Smooth muscle cell of the brain vasculature (primary cell): ENCODE results near the gene LSM3.
A peak's percentile ranks its signal among the peaks of the same experiment; 100 is the strongest.

ENCODE experiments used
- DNase-seq: peaks from one replicate; pipeline ENCODE4 v3.0.0-alpha.2; 2012; ENCODE audit warnings: low read depth, low spot score

The LSM3 gene

DNA sequence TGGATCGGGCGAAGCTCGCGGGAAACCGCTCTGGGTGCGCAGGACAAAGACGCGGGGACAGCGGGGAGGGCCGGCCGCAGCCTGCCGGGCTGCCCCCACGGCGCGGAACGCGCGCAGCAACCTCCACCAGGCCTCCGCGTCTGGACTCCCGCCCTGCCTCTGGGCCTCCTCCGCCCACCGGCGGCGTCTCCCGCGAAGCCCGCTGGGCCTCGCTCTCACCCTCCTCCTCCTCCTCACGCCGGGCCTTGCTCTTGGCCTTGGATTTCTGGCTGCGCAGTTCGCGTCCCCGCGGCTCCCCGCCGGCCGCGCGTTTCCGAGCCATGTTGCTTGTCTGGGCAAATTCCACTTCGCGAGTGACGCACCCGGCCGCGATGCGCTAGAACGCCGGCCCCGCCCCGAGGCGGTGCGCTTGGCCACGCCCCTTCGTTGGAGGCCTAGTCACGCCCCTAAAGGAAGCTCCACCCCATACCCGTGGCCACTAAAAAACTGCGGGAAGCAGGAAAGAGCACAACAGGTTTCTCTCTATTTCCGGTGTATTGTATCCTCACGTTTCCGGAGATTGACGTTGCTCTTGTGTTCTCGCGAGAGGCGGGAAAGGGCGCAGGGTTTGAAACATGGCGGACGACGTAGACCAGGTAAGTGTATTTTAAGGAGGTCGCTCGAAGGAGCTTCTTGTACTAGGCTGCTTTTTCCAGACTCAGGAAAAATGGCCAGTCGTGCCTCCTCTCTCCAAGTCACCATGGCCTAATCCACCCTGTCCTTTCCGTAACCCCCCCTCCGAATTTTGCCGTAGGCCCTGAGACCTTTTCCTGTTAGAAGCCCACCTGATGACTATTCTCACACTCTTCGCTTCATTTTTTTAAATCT, at the start of gene LSM3, which contains the start of gene XPC:
Gene LSM3 (plus strand): TSS at position 571 of the 867 bp plus-strand sequence. CDS start 44 bp downstream, at position 615.
Gene XPC (minus strand): TSS at position 355 of the 867 bp plus-strand sequence. CDS start 33 bp downstream, at position 322.
- DNase-seq = peak; percentile 97

DNA sequence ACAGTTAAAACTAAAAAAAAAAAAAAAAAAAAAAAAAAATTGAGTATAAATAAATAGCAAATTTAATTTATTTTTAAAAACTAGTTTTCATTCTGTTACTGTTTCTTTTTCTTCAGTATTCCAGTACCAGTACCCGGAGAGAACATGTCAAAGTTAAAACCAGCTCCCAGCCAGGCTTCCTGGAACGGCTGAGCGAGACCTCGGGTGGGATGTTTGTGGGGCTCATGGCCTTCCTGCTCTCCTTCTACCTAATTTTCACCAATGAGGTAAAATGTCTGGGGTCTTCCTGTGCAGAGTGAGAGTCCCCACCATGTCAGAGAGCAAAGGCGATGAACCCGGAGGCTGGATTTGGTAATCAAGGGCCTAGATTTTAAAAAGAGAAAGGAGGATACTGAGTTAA, 49.3 kb upstream of the LSM3 start:
- DNase-seq = no peak

DNA sequence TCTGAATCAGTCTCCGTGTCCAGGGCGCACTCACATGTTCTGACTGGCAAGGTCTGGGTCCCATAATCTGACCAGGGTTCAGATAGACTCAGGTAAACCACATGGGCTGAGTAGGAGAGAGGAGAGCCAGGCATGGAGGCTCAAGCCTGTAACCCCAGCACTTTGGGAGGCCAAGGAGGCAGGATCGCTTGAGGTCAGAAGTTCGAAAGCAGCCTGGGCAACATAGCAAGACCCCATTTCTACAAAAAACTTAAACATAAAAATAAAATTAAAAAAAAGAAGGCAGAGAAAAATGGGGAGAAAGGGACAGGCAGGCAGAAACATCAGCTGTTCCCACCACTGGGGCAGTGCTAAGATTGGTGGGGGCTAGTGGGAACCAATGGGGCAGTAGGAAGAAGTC, 48.4 kb upstream of the LSM3 start:
- DNase-seq = no peak

DNA sequence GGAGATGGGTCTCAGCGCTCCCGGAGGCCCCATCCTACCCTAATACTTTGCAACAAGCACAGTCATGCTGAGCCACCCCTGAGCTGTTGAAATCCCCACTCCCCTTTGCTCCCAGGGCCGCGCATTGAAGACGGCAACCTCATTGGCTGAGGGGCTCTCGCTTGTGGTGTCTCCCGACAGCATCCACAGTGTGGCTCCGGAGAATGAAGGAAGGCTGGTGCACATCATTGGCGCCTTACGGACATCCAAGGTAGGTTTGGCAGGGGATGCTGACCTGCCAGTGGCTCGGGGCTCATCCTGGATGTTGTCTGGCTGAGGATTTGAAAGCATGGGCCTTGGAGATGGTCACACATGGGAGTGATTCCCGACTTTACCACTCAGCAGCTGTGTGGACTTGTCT, 47.9 kb upstream of the LSM3 start:
- no peak for DNase-seq

DNA sequence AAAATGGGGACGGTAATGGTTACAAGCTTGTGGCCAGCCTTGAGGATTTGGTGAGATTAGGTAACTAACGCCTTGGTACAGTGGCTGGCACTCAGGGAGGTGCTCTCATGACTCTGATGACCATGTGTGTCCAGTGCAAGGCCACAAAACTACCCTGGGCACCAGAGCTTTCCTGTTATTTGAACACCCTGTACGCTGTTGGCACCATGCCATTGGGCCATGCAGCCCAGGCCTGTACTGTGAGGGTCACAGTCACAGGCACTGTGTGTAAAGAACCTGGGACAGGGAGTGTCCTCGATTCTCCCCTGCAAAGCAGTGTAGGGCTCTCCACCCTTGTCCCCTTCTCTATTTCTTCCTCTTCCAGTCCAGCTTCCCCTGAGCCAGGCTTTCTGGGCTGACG, 47.5 kb upstream of the LSM3 start:
- DNase-seq = no peak

DNA sequence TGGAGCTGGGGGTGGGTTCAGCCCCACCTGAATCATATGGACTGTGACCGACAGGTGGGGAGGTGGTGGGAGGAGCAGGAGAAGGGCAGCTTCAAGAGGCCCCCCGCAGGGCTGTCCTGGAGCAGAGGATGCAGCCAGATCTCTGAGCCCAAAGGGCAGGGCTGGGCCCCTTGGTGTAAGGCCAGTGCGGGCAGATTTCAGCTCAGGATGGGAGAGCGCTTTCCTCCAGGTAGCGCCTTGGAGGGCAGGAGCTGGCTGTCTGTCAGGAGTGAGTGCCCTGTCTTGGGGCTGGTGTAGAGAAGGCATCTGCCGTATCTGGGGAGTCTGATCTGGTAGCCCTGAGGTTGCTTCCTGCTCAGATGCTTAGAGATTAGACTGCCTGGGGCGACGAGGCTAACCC, 46.5 kb upstream of the LSM3 start:
- DNase-seq = no peak

DNA sequence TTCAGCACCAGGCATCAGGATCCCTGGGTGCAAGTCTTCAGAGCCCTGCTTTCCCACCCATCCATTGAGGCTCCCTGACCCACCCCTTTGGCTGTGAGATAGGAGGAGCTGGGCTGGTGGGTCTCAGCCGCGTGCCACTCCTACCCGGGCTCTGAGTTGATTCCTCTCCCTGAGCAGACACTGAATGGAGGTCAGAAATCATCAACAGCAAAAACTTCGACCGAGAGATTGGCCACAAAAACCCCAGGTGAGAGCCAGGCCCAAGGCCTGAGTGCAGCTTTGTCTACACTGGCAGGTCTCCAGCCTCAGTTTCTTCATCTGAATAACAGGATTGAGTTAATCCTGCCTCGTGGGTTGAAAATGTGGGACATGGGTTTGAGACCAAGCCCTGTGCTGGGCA, 45.9 kb upstream of the LSM3 start:
- no peak for DNase-seq

DNA sequence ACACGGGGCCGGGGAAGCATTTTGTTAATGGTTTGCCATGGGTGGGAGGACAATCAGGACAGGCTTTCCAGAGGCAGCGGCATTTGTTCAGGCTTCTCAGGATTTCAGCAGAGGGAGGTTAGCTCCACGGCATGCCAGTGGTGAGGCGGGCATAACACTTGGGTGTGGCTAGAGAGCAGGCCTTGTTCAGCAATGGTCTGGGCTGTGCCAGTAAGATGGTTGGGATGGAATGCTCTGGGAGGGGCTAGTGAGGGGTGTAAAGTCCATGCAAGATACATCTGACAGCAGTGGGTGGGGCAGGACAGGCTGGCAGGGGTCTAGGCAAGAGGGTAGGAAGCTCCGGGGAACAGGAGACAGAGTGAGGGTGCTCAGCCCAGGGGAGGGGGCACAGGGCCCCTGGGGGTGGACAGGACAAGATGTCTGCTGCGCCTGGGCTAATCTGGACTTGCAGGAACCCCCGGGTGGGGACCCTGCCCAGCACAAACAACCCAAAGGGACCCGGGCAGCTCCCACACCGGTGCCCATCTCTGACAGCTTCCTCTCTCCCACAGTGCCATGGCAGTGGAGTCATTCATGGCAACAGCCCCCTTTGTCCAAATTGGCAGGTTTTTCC, 45.3 kb upstream of the LSM3 start:
- DNase-seq = no peak

DNA sequence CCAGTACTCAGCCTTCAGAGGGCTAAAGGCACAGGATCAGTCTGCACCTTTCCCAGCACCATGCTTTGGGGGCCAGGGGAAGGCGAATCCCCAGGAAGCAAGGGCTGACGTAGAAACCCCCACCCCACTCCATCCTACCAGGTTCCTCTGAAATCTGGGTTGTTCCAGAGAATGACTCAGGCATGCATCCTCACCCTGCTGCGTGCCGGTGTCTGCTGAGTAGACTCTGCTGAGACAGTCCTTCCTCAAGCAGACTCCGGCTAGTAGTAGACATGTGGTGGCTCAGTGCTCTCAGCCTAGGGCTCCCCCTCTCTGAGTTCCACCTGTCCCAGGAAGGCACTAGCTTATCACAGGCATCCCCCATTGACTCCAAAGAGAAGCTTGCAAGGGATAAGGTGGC, 44.7 kb upstream of the LSM3 start:
- DNase-seq = no peak

DNA sequence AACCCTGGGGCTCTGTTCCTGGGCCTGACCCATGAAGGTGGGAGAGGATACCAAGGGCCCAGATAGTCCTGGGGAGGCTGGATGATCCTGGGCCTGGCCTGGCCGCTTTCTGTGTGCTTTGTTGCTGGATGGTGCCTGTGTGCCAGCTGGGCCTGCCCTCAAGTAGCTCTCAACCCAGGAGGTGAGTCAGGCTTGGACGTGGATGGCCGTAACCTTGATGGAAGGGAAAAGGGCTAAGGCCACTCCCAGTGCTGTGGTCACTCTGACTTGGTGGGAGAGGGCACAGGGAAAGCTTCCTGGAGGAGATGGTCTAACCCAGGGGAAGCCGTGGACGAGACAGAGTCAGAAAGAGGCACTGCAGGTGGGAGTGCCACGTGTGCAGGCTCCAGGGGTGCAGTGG, 44.3 kb upstream of the LSM3 start:
- no peak for DNase-seq

DNA sequence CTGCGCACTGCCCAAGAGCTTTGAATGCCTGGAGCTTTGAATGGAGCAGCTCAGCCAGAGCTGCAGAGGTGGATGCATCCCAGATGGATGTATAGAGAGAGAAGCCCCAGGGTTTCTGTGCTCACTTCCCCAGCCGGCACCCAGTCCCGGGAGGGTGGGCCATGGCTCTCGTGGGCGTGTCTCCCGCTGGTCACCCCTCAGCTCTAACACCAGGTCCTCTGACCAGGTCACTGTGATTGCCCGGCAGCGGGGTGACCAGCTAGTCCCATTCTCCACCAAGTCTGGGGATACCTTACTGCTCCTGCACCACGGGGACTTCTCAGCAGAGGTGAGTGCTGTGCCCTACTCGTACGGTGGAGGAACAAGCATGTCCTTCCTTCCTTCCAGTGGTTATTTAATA, 43.0 kb upstream of the LSM3 start:
- no peak for DNase-seq

DNA sequence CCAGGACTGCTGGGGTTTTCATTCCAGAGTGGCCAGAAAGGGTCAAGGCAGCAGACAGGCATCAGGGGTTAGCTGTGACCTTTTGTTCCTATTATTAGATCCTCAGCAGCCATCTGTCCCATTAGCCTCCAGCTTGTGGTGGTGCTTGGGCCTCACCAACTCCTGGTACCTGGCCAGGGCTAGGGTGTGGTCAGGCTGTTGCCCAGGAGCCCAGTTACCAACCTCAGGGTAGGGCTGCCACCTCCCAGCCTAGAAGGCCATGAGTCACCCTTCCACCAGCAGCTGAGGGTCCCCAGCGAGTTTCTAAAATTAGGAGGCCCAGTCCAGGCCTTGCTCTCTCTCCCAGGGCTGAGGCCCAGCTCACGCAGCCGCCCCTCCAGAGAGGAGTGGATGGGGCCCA, 41.6 kb upstream of the LSM3 start:
- no peak for DNase-seq

DNA sequence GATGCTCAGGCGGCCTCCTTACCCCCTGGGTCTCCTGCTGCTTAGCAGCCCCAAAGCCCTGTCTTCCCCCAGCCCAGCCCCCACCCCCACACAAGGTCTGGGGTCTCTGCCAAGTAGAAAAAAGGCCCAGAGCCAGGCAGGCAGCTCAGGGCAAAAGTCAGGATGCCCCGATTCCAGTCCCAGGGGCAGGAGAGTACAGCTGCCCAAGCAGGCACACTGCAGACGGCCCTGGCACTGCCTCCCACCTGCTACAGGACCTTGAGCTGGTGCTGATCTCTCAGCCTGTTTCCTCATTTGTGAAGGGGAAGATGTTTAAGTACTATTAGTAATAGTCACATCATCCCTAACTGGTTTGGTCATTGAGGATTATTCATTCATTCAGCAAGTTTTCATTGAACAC, 41.2 kb upstream of the LSM3 start:
- DNase-seq = no peak

DNA sequence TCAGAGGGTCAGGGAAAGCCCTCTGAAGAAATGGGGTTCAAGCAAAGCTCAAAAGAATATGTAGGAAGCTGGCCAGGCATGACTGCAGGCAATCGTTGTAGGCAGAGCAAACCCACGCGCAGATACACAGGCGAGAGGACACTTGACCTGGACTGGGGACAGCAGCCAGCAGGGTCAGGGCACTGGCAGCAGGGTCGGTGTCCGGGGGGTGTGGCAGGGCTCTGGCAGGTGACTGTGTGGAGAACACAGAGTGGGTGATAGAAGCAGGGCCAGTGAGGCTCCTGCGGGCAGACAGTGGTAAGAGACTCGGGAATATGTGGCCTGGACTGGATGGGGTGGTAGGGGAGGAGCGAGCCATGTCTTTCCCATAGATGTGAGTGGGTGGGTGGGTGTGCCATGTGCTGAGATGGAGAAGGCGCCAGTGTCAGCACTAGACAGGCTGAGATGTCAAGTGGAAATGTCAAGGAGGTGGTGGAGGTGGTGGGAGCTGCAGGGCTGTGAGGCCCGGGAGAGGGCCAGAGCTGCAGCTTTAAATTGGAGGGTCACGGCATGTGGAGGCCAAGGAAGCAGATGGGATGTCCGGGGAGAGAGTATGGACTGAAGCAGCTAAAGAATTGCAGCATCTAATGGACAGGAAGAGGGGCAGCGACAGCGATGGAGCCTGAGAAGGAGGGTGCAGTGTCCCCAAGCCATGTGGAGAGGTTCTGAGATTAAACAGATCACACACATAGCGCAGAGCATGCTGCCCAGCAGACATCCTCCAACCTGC, 40.3 kb upstream of the LSM3 start:
- DNase-seq = no peak

DNA sequence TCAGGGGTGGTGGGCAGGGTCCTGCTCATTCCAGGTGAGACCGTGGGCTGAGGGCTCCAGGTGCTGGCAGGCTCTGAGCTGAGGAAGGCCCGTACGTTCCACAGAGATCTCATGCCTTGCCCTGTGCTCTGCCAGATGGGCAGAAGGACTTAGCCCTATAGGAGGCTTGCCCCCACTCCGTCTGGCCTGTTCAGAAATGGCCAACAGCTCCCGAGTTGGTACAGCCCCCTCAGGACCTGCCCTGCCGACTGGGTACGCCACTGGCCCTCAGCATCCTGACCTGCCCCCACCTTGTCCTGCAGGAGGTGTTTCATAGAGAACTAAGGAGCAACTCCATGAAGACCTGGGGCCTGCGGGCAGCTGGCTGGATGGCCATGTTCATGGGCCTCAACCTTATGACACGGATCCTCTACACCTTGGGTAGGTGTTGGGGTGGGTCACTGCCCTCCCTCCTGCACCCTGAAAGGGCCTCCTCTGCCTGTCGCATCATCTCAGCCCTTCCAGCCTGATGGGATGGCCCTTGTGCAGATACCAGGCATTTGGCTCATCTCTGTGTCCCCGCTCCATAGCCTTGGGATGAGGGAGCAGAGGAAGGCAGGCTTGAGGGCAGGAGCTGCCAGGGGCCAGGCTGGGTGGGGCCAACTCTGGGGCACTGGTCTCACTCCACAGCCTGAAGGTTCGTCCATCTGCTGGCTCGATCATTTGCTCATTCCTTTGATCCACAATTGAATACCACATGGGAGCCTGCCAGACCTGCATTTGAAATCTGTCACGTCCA, 39.5 kb upstream of the LSM3 start:
- no peak for DNase-seq

DNA sequence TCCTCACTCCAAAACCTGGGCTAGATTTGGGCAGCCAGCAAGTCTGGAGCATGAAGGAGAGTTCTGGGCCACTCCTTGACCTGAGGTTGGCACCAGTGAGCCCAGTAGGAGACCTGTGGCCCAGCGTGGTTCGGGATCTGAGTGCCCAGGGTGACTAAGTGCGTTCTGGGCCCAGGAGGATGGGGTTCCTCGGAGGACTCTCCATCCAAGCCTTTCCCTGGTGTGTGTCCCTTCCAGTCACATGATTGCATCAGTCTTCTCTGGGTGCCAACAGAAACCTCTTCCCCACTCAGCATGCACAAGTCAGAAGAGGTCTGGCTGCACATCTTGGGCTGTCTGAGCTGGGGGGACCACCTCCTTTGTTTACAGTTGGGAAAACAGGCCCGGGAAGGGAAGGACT, 38.8 kb upstream of the LSM3 start:
- no peak for DNase-seq

DNA sequence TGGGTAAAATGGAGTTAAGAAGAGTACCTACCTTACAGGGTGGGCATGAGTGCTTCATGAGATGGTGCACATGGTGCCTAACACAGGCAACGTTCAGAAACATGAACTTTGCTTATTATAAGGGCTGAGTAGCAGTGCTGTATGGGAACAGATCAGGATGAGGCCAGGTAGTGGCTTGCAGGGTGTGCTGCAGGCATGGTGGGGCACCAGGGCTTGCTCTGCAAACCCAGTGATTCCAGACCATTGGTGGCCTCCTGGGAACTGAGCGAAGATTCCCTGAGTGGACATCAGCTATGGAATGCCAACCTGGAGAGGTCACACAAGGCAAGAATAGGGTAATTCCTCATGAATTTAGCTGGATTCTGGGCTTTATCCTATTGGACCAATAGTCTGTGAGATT, 37.9 kb upstream of the LSM3 start:
- DNase-seq = no peak

DNA sequence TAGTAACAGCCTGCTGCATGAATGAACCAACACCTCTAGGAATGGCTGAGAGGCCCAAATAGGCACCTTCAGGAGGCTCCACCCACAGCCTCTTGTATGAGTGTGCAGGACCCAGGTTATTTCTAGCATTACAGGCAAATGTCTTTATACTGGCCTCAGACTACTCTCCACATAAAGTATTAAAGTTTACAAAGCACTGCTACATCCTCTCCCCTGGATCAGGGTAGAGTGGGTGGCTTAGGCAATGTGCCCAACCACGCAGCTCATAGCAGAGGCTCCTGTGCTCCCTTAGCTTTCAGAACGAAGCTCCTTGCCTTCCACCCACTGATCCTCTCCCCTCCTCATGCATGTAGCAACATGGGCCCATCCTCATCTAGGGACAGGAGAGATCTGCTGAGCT, 37.5 kb upstream of the LSM3 start:
- no peak for DNase-seq

DNA sequence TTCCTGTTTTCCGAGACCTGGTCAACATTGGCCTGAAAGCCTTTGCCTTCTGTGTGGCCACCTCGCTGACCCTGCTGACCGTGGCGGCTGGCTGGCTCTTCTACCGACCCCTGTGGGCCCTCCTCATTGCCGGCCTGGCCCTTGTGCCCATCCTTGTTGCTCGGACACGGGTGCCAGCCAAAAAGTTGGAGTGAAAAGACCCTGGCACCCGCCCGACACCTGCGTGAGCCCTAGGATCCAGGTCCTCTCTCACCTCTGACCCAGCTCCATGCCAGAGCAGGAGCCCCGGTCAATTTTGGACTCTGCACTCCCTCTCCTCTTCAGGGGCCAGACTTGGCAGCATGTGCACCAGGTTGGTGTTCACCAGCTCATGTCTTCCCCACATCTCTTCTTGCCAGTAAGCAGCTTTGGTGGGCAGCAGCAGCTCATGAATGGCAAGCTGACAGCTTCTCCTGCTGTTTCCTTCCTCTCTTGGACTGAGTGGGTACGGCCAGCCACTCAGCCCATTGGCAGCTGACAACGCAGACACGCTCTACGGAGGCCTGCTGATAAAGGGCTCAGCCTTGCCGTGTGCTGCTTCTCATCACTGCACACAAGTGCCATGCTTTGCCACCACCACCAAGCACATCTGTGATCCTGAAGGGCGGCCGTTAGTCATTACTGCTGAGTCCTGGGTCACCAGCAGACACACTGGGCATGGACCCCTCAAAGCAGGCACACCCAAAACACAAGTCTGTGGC, 36.8 kb upstream of the LSM3 start:
- DNase-seq = no peak

DNA sequence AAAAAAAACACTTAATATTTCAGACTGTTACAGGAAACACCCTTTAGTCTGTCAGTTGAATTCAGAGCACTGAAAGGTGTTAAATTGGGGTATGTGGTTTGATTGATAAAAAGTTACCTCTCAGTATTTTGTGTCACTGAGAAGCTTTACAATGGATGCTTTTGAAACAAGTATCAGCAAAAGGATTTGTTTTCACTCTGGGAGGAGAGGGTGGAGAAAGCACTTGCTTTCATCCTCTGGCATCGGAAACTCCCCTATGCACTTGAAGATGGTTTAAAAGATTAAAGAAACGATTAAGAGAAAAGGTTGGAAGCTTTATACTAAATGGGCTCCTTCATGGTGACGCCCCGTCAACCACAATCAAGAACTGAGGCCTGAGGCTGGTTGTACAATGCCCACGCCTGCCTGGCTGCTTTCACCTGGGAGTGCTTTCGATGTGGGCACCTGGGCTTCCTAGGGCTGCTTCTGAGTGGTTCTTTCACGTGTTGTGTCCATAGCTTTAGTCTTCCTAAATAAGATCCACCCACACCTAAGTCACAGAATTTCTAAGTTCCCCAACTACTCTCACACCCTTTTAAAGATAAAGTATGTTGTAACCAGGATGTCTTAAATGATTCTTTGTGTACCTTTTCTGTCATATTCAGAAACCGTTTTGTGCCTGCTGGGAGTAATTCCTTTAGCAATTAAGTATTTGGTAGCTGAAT, 35.9 kb upstream of the LSM3 start:
- no peak for DNase-seq
